ENCODE measurements around the gene PNMA1.

GRCh38 chr14:73662487-73662943 is 51.7 kb downstream of the PNMA1 start:
- no peak for TF ChIP-seq POLR2A (IDR thresholded peaks at IDR 0.05)
- peak in 2 of 4 donors; percentile 7 to 24 for TF ChIP-seq CTCF (IDR thresholded peaks at IDR 0.05)

All from right lobe of liver (tissue), 4 donors.